Ovary (tissue), 9 donors: ENCODE results near the gene PSMA1. TPM values are rescaled to one million over a fixed set of nuclear protein-coding genes. Genes with fewer than 3 reads are reported as not detected.

Source experiments
- DNase-seq, 5 donors: peaks; one replicate each; pipeline ENCODE4 v3.0.0-alpha.2; 2019 to 2020
- H3K27ac ChIP-seq, 2 donors: fragments of 200-600 bp; one replicate each; pipeline versions ENCODE4 v1.5.1 to v1.8.0; 2019 to 2022
- H3K27me3 ChIP-seq: fragments of 200-600 bp; one replicate; pipeline ENCODE4 v1.8.0; 2022
- H3K36me3 ChIP-seq: fragments of 200-600 bp; sonication (generic); one replicate; pipeline ENCODE4 v1.5.1; 2019
- H3K4me1 ChIP-seq: one replicate; pipeline ENCODE4 v1.8.1; 2013; ENCODE audit warnings: mild to moderate bottlenecking, moderate library complexity; ENCODE audit not compliant: insufficient read depth
- H3K4me3 ChIP-seq: fragments of 200-600 bp; sonication (generic); one replicate; pipeline ENCODE4 v1.5.1; 2017
- H3K9me3 ChIP-seq, 2 donors: fragments of 200-600 bp in 1 of 2; sonication (generic) in 1 of 2; one replicate each; pipeline versions ENCODE4 v1.5.1 to v1.8.1; 2013 to 2019; ENCODE audit warnings: mild to moderate bottlenecking in 1 of 2, moderate library complexity in 1 of 2
- EP300 ChIP-seq: sonication (generic); formaldehyde crosslinking; IDR thresholded peaks from one replicate; pipeline ENCODE4 v1.6.1; 2017; ENCODE audit warnings: antibody characterized with exemption
- POLR2A ChIP-seq: fragments of 450-650 bp; IDR thresholded peaks from one replicate; pipeline ENCODE4 v1.6.1; 2017; ENCODE audit warnings: antibody characterized with exemption, mild to moderate bottlenecking, moderate library complexity
- WGBS, 3 donors: extraction: QIAGEN DNeasy Blood & Tissue Kit in 1 of 3; methylation state at CpG; one replicate each; pipeline versions ENCODE4 v1.1.5 to v1.1.7; 2013 to 2017; 5-methylcytosine and 5-hydroxymethylcytosine counted together
- intact Hi-C, 4 donors: fragments of 100-400 bp; cut with DNase I; formaldehyde crosslinking; loops; one replicate each; pipeline versions ENCODE4 v1.11.0 to v1.15.1; 2022 to 2023
- polyA plus RNA-seq, 2 donors: library from polyadenylated mRNA; stranded (reverse); fragments of 200-250 nt in 1 of 2; fragments of 350-450 nt in 1 of 2; fragmentation: Illumina TruSeq in 1 of 2; extraction: RNeasy Lipid Tissue Mini Kit (QIAGEN cat#74804) in 1 of 2; gene quantifications; one replicate each; pipeline ENCODE4 v1.2.3, GENCODE V29; 2013 to 2014
- total RNA-seq, 7 donors: library from RNA; depleted of rRNA in 2 of 7; stranded (reverse); fragments of >200 nt in 2 of 7; fragmentation: NEBNext Ultra II Directional in 3 of 7; extraction: Animal tissue kit (Norgen Biotek cat#: 25700) in 3 of 7; gene quantifications; one replicate each; pipeline versions ENCODE4 v1.1.0 to v1.2.4, GENCODE V29; 2016 to 2023
- TF ChIP-seq, protein P1 (sequence below), 3 donors: fragments of 450-650 bp in 2 of 3; fragments of 200-600 bp in 1 of 3; IDR thresholded peaks; one replicate each; pipeline versions ENCODE4 v1.5.1 to v1.8.0; 2016 to 2022; ENCODE audit warnings: antibody characterized with exemption in 3 of 3, mild to moderate bottlenecking in 1 of 3
- donor health status: DM: no; HTN: no; CAD: no; lungs with moderate emphysema.
- donor health status: DM: no; HTN: no; CAD: no.
- donor health status: Bipolar disorder and iron deficiency.
- donor health status: DM: yes; HTN: yes; CAD: no.
- donor health status: DM: no; HTN: no; CAD: no.
- donor health status: DM: yes; HTN: yes; CAD: no.

The PSMA1 gene
- total and polyA plus RNA-seq, 9 donors = 67.1 to 134 (median 96.3) TPM

DNA sequence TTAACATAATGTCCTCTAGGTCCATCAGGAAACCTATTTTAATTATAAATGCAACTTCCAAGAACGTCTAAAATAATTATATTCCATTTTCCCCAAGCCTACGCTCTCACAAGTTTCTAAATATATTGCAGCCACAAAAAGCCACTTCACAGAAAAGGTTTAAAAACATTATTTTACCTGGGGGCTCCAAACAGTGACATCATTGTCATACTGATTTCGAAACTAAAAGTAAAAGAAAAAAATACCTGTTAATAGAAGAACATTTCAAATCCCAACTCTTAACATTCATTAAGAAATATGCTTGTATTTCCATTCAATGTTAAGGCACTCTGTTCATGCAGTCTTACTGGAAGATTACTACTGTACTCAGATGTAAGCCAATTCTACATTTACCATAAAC lies 1.4 kb downstream of the PSMA1 start:
- Histone ChIP-seq H3K9me3 (no peaks in the 10 kb centered on the region), H3K27me3 (no peaks in the 10 kb centered on the region), H3K36me3 (no peaks in the 10 kb centered on the region), H3K4me3 (peak overlapping the region; percentile 95), H3K4me1 (no peaks in the 10 kb centered on the region), H3K27ac (no peak overlapping the region)
- TF ChIP-seq EP300 = no peak
- TF ChIP-seq POLR2A = no peak
- TF ChIP-seq, protein P1, sequence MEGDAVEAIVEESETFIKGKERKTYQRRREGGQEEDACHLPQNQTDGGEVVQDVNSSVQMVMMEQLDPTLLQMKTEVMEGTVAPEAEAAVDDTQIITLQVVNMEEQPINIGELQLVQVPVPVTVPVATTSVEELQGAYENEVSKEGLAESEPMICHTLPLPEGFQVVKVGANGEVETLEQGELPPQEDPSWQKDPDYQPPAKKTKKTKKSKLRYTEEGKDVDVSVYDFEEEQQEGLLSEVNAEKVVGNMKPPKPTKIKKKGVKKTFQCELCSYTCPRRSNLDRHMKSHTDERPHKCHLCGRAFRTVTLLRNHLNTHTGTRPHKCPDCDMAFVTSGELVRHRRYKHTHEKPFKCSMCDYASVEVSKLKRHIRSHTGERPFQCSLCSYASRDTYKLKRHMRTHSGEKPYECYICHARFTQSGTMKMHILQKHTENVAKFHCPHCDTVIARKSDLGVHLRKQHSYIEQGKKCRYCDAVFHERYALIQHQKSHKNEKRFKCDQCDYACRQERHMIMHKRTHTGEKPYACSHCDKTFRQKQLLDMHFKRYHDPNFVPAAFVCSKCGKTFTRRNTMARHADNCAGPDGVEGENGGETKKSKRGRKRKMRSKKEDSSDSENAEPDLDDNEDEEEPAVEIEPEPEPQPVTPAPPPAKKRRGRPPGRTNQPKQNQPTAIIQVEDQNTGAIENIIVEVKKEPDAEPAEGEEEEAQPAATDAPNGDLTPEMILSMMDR (IDR thresholded peaks at IDR 0.05) = no peak
- 78 to 81% (median 80%) methylated on average over 3 of the region's 3 CpGs for WGBS, 3 donors
- no peak for DNase-seq
- intact Hi-C loops = no loop called here

DNA sequence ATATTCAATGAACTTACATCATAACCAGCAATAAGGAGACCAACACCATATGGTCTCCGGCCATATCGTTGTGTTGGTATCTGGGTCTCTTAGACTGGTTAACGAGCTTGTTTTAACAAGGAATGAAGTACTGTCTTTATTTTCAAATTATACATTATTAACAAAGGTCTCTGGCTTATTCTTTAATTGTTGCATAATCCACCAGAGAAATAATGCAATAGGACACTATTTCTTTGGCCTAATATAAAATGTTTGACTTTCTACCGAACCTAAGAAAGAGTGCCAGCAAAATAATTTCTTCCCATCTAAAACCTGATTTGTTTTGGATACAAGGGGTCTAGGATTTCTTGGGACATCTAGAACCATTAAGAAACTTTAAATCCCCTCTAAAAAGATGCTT lies 6.4 kb downstream of the PSMA1 start:
- Histone ChIP-seq H3K27ac (no peak overlapping the region), H3K4me3 (no peak overlapping the region), H3K9me3 (no peaks in the 10 kb centered on the region), H3K27me3 (no peaks in the 10 kb centered on the region), H3K4me1 (no peaks in the 10 kb centered on the region), H3K36me3 (no peaks in the 10 kb centered on the region)
- intact Hi-C loops = no loop called here
- no peak for DNase-seq
- WGBS, 3 donors = 95 to 96% (median 95%) methylated on average over 4 of the region's 4 CpGs
- no peak for TF ChIP-seq EP300
- no peak for TF ChIP-seq POLR2A
- TF ChIP-seq, protein P1 (IDR thresholded peaks at IDR 0.05) = no peak

DNA sequence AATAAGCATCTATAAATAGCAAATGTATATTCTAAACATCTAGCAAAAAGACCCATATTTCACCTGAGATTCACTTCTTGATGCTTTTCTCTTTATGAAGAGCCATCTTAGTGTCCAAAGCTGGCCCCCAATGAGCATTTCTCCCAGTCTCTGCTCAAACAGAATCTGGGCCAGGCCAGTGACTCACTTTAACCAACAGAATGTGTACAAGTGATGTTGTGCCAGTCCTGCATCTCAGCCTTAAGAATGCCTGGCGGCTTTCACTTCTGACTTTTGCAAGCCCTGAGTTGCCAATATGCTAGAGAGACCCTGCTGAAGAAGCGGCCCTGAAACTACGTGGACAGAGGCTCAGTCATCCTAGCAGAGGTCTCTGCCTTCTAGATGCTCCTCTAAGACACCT lies 13.7 kb downstream of the PSMA1 start:
- H3K9me3 ChIP-seq = no peaks in the 10 kb centered on the region
- H3K4me1 ChIP-seq = no peaks in the 10 kb centered on the region
- no peaks in the 10 kb centered on the region for H3K27me3 ChIP-seq
- no peaks in the 10 kb centered on the region for H3K36me3 ChIP-seq
- WGBS, 3 donors = 92 to 99% (median 97%) methylated on average over 3 of the region's 3 CpGs
- no peak overlapping the region for H3K27ac ChIP-seq
- DNase-seq = no peak
- no peak overlapping the region for H3K4me3 ChIP-seq
- intact Hi-C loops = no loop called here
- TF ChIP-seq, protein P1 (IDR thresholded peaks at IDR 0.05) = no peak
- TF ChIP-seq POLR2A = no peak
- no peak for TF ChIP-seq EP300

DNA sequence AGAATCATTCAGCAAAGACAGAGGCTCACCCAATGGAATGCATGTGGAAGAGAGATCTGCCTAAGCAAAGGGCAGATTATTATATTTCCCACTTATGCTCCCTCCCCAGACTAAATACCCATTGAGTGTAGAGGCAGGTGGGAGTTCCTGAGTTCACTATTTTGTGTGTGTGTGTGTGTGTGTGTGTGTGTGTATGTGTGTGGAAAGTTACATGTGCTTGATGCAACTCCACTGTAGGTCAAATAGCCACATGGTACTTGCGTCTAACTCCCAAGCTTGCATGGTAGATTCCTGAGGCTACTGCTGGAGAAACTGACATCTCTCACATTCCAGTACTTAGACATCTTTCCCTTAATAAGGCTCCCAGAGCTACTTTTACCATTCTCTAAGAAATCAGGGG lies 17.2 kb downstream of the PSMA1 start:
- no peak overlapping the region for H3K27ac ChIP-seq
- TF ChIP-seq EP300 = no peak
- no peak for TF ChIP-seq POLR2A
- H3K4me3 ChIP-seq = no peak overlapping the region
- no peaks in the 10 kb centered on the region for H3K36me3 ChIP-seq
- H3K9me3 ChIP-seq = no peaks in the 10 kb centered on the region
- 73 to 86% (median 74%) methylated on average over 1 of the region's 1 CpG for WGBS, 3 donors
- no peaks in the 10 kb centered on the region for H3K4me1 ChIP-seq
- no peaks in the 10 kb centered on the region for H3K27me3 ChIP-seq
- intact Hi-C loops = no loop called here
- no peak for DNase-seq

DNA sequence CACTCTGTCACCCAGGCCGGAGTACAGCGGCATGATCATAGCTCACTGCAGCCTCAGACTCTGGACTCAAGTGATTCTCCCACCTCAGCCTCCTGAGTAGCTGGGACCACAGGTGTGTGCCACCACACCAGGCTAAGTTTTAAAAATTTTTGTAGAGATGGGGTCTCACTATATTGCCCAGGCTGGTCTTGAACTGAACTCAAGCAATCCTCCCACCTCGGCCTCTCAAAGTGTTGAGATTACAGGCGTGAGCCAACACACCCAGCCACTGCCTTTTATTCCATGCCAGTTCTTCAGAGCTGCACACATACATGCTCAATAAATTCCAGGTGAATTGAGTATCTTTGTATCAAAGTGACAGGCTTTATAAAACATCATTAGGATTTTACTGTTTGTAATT lies 18.1 kb downstream of the PSMA1 start:
- Histone ChIP-seq H3K4me1 (no peaks in the 10 kb centered on the region), H3K4me3 (no peak overlapping the region), H3K27ac (no peak overlapping the region), H3K9me3 (no peaks in the 10 kb centered on the region), H3K27me3 (no peaks in the 10 kb centered on the region), H3K36me3 (no peaks in the 10 kb centered on the region)
- DNase-seq = no peak
- 93 to 96% (median 94%) methylated on average over 4 of the region's 4 CpGs for WGBS, 3 donors
- intact Hi-C loops = no loop called here
- TF ChIP-seq EP300 (no peak), POLR2A (no peak)
- TF ChIP-seq, protein P1 (IDR thresholded peaks at IDR 0.05) = no peak
